ENCODE data around the gene TTC28. TPM values are rescaled to one million over a fixed set of nuclear protein-coding genes. Genes with fewer than 3 reads are reported as not detected.

TTC28 gene
- total RNA-seq, 5 donors from 2014 or later (not counting 1 experiment from before 2014, with no cell fraction given), result 2.3 to 7.8 (median 3.0) TPM

DNA sequence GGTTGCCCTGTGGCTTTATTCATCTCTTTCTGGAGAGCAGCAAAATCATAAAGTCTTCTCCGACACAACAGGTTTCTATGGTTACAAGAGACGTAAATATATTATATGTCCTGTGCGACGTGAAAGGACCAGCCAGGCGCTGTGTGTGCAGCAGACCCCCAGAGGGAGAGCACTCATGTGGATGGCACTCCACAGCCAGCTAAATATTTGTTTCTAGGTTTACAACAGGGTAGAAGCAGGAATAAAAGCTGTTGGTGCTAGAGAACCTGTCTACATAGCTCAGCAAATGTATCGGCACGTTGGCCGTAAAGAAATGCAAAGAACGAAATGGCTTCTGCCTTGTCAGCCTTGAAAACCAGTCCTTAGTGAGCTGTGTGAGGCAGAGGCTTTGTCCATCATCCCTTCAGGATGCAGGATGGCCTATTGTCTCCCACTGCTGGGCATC, 626.8 kb downstream of the TTC28 start:
- Mint-ChIP-seq H3K9me3 (no peaks in the 10 kb centered on the region), H3K27me3 (no peaks in the 10 kb centered on the region), H3K27ac (no peak overlapping the region), H3K4me3 (no peak overlapping the region), H3K4me1 (no peaks in the 10 kb centered on the region), H3K36me3 (no peaks in the 10 kb centered on the region)
- Histone ChIP-seq H3K9me3 (no peaks in the 10 kb centered on the region), H3K4me1 (ENCODE audit: control insufficient read depth in 1 of 2, extremely low read depth in 1 of 2, insufficient read depth in 2 of 2, low read length in 2 of 2) (no peaks in the 10 kb centered on the region), H3K27me3 (replicated peaks in 1 of 2; ENCODE audit: control insufficient read depth in 2 of 2, extremely low read depth in 1 of 2, insufficient read depth in 2 of 2, low read length in 1 of 2) (no peaks in the 10 kb centered on the region), H3K4me3 (ENCODE audit: control insufficient read depth in 1 of 2, extremely low read depth in 1 of 2, low read length in 1 of 2) (no peak overlapping the region), H3K27ac (ENCODE audit: low read length) (no peak overlapping the region), H3K36me3 (ENCODE audit: control insufficient read depth in 2 of 2, extremely low read depth in 1 of 2, insufficient read depth in 1 of 2, low read length in 1 of 2) (no peaks in the 10 kb centered on the region)
- ChIA-PET CTCF (interaction anchor here in 1 of 2 donors (0.9 kb wide), 1 partner anchor 777 kb away, joined by 3 read pairs; no protein-coding TSS in a partner anchor), POLR2A (interaction anchor here in 1 of 2 donors (0.6 kb wide), 1 partner anchor 1723 kb away, joined by 3 read pairs; no protein-coding TSS in a partner anchor)
- 83% methylated on average over 7 of the region's 9 CpGs for WGBS (ENCODE audit: insufficient coverage)
- no peak for ATAC-seq (replicated peaks in 1 of 4)
- DNase-seq, result no peak

DNA sequence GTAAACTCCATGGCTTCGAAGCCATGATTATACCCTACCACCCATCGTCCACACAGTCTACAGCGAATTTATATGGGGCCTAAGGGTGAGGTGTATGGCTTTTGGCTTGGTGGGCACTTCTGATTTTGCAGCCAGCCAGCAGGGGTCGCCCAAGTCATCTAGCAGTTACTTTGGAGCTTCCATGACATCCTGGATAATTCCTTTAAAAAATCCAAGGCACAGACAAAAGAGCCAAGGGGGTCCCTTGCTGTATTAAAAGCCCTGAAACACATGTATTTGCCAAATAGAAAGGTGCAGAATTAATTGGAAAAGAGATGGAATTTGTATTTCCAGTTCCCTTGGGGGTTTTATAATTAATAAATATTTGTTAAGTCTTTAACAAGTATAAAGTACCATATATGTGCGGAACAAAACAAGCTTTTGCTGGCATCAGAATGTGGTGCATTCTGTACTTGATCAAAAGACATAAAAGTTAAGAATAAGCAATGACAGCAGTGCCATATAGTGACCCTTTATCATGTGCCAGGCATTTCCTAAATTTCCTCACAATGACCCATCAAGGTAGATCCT, 627.8 kb downstream of the TTC28 start:
- ChIA-PET CTCF (interaction anchor here in 1 of 2 donors (1.2 kb wide), 1 partner anchor 989 kb away, joined by 4 read pairs; no protein-coding TSS in a partner anchor), POLR2A (no interaction called here)
- no peaks in the 10 kb centered on the region for H3K36me3 Mint-ChIP-seq
- no peaks in the 10 kb centered on the region for H3K4me1 ChIP-seq (ENCODE audit: control insufficient read depth in 1 of 2, extremely low read depth in 1 of 2, insufficient read depth in 2 of 2, low read length in 2 of 2)
- H3K27me3 ChIP-seq (replicated peaks in 1 of 2; ENCODE audit: control insufficient read depth in 2 of 2, extremely low read depth in 1 of 2, insufficient read depth in 2 of 2, low read length in 1 of 2), result peaks cover 0 to 6% of the 10 kb centered on the region in 2 experiments
- no peak overlapping the region for H3K4me3 ChIP-seq (ENCODE audit: control insufficient read depth in 1 of 2, extremely low read depth in 1 of 2, low read length in 1 of 2)
- H3K36me3 ChIP-seq (ENCODE audit: control insufficient read depth in 2 of 2, extremely low read depth in 1 of 2, insufficient read depth in 1 of 2, low read length in 1 of 2), result no peaks in the 10 kb centered on the region
- no peak overlapping the region for H3K27ac ChIP-seq (ENCODE audit: low read length)
- H3K27ac Mint-ChIP-seq, result no peak overlapping the region
- WGBS (ENCODE audit: insufficient coverage), result no CpG with 5 or more reads among the region's 5 CpGs
- H3K9me3 ChIP-seq, result no peaks in the 10 kb centered on the region
- ATAC-seq (replicated peaks in 1 of 4) (no peak), DNase-seq (peak in 11 of 35 experiments; percentile 3 to 41 (median 15))
- H3K27me3 Mint-ChIP-seq, result no peaks in the 10 kb centered on the region
- no peaks in the 10 kb centered on the region for H3K4me1 Mint-ChIP-seq
- no peak overlapping the region for H3K4me3 Mint-ChIP-seq
- H3K9me3 Mint-ChIP-seq, result no peaks in the 10 kb centered on the region

DNA sequence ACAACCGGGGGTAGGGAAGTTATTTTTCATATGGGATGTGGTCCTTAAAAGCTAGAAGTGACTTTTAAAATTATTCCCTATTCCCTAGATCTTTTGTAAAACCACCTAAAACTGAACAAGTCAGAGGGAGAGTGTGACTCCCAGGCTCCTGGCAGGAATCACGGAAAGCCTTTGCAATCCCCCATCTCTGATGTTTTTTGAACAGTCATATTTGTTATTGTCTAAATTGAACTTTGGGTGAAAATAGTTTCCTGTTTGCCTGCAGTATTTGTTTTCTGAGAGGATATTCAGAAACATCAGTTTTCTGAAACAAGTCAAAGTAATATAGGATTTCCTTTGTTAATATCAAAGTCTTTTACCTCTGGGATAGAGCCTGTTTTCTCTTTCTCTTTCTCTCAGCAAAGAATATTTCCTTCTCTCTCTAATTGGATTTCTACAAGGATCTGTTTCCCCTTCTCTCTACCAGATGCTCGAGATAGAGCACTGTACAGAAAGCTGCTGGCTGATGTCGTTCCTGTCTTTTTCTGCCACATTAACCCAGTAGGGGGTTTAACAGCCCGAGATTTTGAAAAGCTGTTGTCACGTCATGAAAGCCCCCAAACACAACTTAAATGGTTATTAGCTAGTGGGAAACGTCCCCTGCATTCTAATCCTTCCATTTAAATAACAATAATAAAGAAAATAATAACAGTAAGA, 628.4 kb downstream of the TTC28 start:
- no peak overlapping the region for H3K4me3 Mint-ChIP-seq

DNA sequence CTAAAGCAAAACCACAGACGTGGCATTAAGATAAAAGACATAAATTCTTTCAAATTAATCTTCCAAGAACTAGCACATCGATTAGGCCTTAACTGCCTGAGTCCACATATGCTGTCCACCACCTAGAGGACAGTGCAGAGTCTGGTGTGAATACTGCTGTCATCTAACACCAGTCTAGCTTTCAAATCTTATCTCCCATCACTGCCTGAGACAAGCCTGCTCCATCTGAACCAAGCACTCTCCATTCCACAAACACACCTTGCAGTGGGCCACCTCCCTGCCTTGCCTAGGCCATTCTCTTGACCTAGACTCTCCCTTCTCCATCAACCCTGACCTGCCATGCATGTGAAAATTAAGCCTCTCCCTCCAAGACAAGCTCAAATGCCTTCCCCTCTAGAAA, 631.1 kb downstream of the TTC28 start:
- no peaks in the 10 kb centered on the region for H3K4me1 ChIP-seq (ENCODE audit: control insufficient read depth in 1 of 2, extremely low read depth in 1 of 2, insufficient read depth in 2 of 2, low read length in 2 of 2)
- DNase-seq (no peak), ATAC-seq (replicated peaks in 1 of 4) (no peak)
- 22% methylated on average over 1 of the region's 2 CpGs for WGBS (ENCODE audit: insufficient coverage)
- no peaks in the 10 kb centered on the region for H3K36me3 ChIP-seq (ENCODE audit: control insufficient read depth in 2 of 2, extremely low read depth in 1 of 2, insufficient read depth in 1 of 2, low read length in 1 of 2)
- Mint-ChIP-seq H3K27ac (no peak overlapping the region), H3K4me3 (no peak overlapping the region), H3K4me1 (no peaks in the 10 kb centered on the region), H3K36me3 (no peaks in the 10 kb centered on the region), H3K9me3 (no peaks in the 10 kb centered on the region), H3K27me3 (no peaks in the 10 kb centered on the region)
- ChIA-PET POLR2A (no interaction called here), CTCF (no interaction called here)
- H3K9me3 ChIP-seq, result no peaks in the 10 kb centered on the region
- H3K4me3 ChIP-seq (ENCODE audit: control insufficient read depth in 1 of 2, extremely low read depth in 1 of 2, low read length in 1 of 2), result no peak overlapping the region
- peaks cover 0 to 6% of the 10 kb centered on the region in 2 experiments for H3K27me3 ChIP-seq (replicated peaks in 1 of 2; ENCODE audit: control insufficient read depth in 2 of 2, extremely low read depth in 1 of 2, insufficient read depth in 2 of 2, low read length in 1 of 2)
- H3K27ac ChIP-seq (ENCODE audit: low read length), result no peak overlapping the region

More for the DNA sequence above, 628.4 kb downstream of the TTC28 start:
- H3K9me3 Mint-ChIP-seq, result no peaks in the 10 kb centered on the region
- no peaks in the 10 kb centered on the region for H3K9me3 ChIP-seq
- no peaks in the 10 kb centered on the region for H3K27me3 Mint-ChIP-seq
- no peak overlapping the region for H3K4me3 ChIP-seq (ENCODE audit: control insufficient read depth in 1 of 2, extremely low read depth in 1 of 2, low read length in 1 of 2)
- ATAC-seq (replicated peaks in 1 of 4), result no peak
- no peak overlapping the region for H3K27ac Mint-ChIP-seq
- peaks cover 0 to 6% of the 10 kb centered on the region in 2 experiments for H3K27me3 ChIP-seq (replicated peaks in 1 of 2; ENCODE audit: control insufficient read depth in 2 of 2, extremely low read depth in 1 of 2, insufficient read depth in 2 of 2, low read length in 1 of 2)
- ChIA-PET CTCF (interaction anchor here in 1 of 2 donors (0.7 to 1.2 kb wide), 3 partner anchors 31 to 990 kb away, joined by 3 to 4 read pairs (median 3); no protein-coding TSS in a partner anchor), POLR2A (no interaction called here)
- no peak overlapping the region for H3K27ac ChIP-seq (ENCODE audit: low read length)
- no peaks in the 10 kb centered on the region for H3K4me1 Mint-ChIP-seq
- H3K36me3 Mint-ChIP-seq, result no peaks in the 10 kb centered on the region
- 100% methylated on average over 1 of the region's 7 CpGs for WGBS (ENCODE audit: insufficient coverage)
- no peaks in the 10 kb centered on the region for H3K4me1 ChIP-seq (ENCODE audit: control insufficient read depth in 1 of 2, extremely low read depth in 1 of 2, insufficient read depth in 2 of 2, low read length in 2 of 2)
- no peaks in the 10 kb centered on the region for H3K36me3 ChIP-seq (ENCODE audit: control insufficient read depth in 2 of 2, extremely low read depth in 1 of 2, insufficient read depth in 1 of 2, low read length in 1 of 2)
- no peak for DNase-seq

DNA sequence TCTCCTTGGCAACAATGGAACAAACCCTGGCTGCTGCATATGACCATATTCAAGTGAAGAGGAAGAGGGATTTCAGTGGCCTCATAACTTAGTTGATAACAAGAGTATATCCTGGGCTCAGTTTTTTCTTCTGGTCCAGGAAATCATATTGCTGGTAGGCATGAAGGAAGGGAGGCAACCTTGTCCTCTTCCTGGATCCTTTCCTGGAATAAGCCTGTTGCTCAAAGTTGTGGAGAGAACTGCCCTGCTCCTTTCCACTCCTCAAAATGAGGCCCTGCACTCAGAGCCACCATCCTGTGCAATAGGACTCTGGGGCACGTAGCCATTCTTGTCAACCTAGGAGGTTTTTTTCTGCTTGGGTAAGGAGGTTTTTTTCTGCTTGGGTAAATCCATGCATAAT, 631.9 kb downstream of the TTC28 start:
- ATAC-seq (replicated peaks in 1 of 4), result no peak
- no peaks in the 10 kb centered on the region for H3K4me1 ChIP-seq (ENCODE audit: control insufficient read depth in 1 of 2, extremely low read depth in 1 of 2, insufficient read depth in 2 of 2, low read length in 2 of 2)
- POLR2A ChIA-PET, result no interaction called here
- Mint-ChIP-seq H3K4me1 (no peaks in the 10 kb centered on the region), H3K27ac (no peak overlapping the region), H3K9me3 (no peaks in the 10 kb centered on the region), H3K36me3 (no peaks in the 10 kb centered on the region), H3K4me3 (no peak overlapping the region), H3K27me3 (no peaks in the 10 kb centered on the region)
- H3K4me3 ChIP-seq (ENCODE audit: control insufficient read depth in 1 of 2, extremely low read depth in 1 of 2, low read length in 1 of 2), result no peak overlapping the region
- no peaks in the 10 kb centered on the region for H3K36me3 ChIP-seq (ENCODE audit: control insufficient read depth in 2 of 2, extremely low read depth in 1 of 2, insufficient read depth in 1 of 2, low read length in 1 of 2)
- CTCF ChIA-PET, result no interaction called here
- H3K27ac ChIP-seq (ENCODE audit: low read length), result no peak overlapping the region
- no peak for DNase-seq
- H3K27me3 ChIP-seq (replicated peaks in 1 of 2; ENCODE audit: control insufficient read depth in 2 of 2, extremely low read depth in 1 of 2, insufficient read depth in 2 of 2, low read length in 1 of 2), result peaks cover 0 to 6% of the 10 kb centered on the region in 2 experiments
- no peaks in the 10 kb centered on the region for H3K9me3 ChIP-seq
- WGBS (ENCODE audit: insufficient coverage), result no CpG with 5 or more reads among the region's 1 CpG

DNA sequence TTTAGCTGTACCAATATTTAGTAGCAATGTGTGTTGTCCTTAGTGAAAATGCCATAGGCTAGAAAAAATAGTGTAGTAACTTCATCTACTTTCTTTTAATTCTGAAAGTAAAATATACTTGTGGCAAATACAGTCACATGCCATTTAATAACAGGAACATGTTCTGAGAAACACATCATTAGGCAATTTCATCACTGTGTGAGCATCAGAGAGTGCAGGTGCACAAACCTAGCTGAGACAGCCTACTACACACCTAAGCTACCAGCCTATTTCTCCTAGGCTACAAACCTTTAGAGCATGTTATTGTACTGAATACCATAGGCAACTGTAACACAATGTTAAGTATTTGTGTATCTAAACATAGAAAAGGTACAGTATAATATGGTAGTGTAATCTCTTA, 633.5 kb downstream of the TTC28 start:
- H3K4me1 ChIP-seq (ENCODE audit: control insufficient read depth in 1 of 2, extremely low read depth in 1 of 2, insufficient read depth in 2 of 2, low read length in 2 of 2), result no peaks in the 10 kb centered on the region
- Mint-ChIP-seq H3K27me3 (peaks cover 0 to 2% of the 10 kb centered on the region in 2 donors), H3K4me1 (no peaks in the 10 kb centered on the region), H3K27ac (no peak overlapping the region), H3K9me3 (no peaks in the 10 kb centered on the region), H3K36me3 (no peaks in the 10 kb centered on the region), H3K4me3 (no peak overlapping the region)
- H3K36me3 ChIP-seq (ENCODE audit: control insufficient read depth in 2 of 2, extremely low read depth in 1 of 2, insufficient read depth in 1 of 2, low read length in 1 of 2), result no peaks in the 10 kb centered on the region
- H3K27me3 ChIP-seq (replicated peaks in 1 of 2; ENCODE audit: control insufficient read depth in 2 of 2, extremely low read depth in 1 of 2, insufficient read depth in 2 of 2, low read length in 1 of 2), result peaks cover 0 to 6% of the 10 kb centered on the region in 2 experiments
- CTCF ChIA-PET, result no interaction called here
- no peak overlapping the region for H3K27ac ChIP-seq (ENCODE audit: low read length)
- no peaks in the 10 kb centered on the region for H3K9me3 ChIP-seq
- POLR2A ChIA-PET, result no interaction called here
- no peak overlapping the region for H3K4me3 ChIP-seq (ENCODE audit: control insufficient read depth in 1 of 2, extremely low read depth in 1 of 2, low read length in 1 of 2)
- DNase-seq (no peak), ATAC-seq (replicated peaks in 1 of 4) (no peak)

All from T-cell (primary cell).